ENCODE results near the gene FAM114A1. TPM values are rescaled to one million over a fixed set of nuclear protein-coding genes. Genes with fewer than 3 reads are reported as not detected.

FAM114A1 gene
- polyA plus RNA-seq, 3 donors: 3.2 to 12.0 (median 4.1) TPM

DNA sequence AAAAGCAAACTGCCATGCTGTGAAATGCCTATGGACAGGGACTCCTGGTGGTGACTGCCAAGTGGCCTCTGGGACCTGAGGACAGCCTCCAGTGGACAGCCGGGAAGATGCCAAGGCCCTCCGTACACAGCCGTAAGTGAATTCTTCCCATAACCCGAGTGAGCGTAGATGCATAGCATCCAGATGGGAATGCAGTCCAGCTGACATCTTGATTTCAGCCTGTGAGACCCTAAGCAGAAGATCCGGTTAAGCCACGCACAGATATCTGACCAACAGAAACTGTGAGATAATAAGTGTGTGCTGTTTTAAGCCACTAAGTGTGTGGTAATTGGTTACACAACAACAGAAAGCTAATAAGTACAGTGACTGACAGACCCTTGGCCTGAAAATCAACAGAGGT, 108.7 kb downstream of the FAM114A1 start:
- H3K9me3 Mint-ChIP-seq: peaks cover 0 to 2% (median 0%) of the 10 kb centered on the region in 7 donors
- H3K4me1 Mint-ChIP-seq: peaks cover 4% of the 10 kb centered on the region
- Histone ChIP-seq H3K4me3 (replicated peaks in 1 of 3; ENCODE audit: low read depth in 2 of 3, low read length in 3 of 3) (no peak overlapping the region), H3K9ac (ENCODE audit: insufficient read depth, low read length, poor library complexity, severe bottlenecking) (no peak overlapping the region), H4K20me1 (ENCODE audit: insufficient read depth, low read length) (no peaks in the 10 kb centered on the region), H3K4me2 (replicated peaks; ENCODE audit: extremely low read depth, low read length, poor library complexity, severe bottlenecking) (no peak overlapping the region), H3K4me1 (ENCODE audit: control insufficient read depth in 1 of 2, insufficient read depth in 2 of 2, low read length in 2 of 2) (peaks cover 2 to 3% of the 10 kb centered on the region in 2 donors), H3K79me2 (ENCODE audit: insufficient read depth, low read length) (no peaks in the 10 kb centered on the region), H3K27ac (ENCODE audit: low read depth in 1 of 2, low read length in 2 of 2) (no peak overlapping the region), H2AFZ (ENCODE audit: insufficient read depth, low read depth, low read length, poor library complexity, severe bottlenecking) (no peak overlapping the region), H3K9me3 (replicated peaks in 1 of 2; ENCODE audit: control insufficient read depth in 1 of 2, insufficient read depth in 1 of 2, low read length in 2 of 2) (no peaks in the 10 kb centered on the region), H3K36me3 (replicated peaks in 1 of 2; ENCODE audit: control insufficient read depth in 1 of 2, insufficient read depth in 2 of 2, low read length in 2 of 2) (no peaks in the 10 kb centered on the region), H3K27me3 (ENCODE audit: control insufficient read depth in 2 of 2, insufficient read depth in 2 of 2, low read length in 2 of 2) (no peaks in the 10 kb centered on the region)
- WGBS (ENCODE audit: insufficient coverage): 95% methylated on average over 6 of the region's 7 CpGs
- no peak for DNase-seq
- H3K27ac Mint-ChIP-seq: no peak overlapping the region
- TF ChIP-seq, protein P1, sequence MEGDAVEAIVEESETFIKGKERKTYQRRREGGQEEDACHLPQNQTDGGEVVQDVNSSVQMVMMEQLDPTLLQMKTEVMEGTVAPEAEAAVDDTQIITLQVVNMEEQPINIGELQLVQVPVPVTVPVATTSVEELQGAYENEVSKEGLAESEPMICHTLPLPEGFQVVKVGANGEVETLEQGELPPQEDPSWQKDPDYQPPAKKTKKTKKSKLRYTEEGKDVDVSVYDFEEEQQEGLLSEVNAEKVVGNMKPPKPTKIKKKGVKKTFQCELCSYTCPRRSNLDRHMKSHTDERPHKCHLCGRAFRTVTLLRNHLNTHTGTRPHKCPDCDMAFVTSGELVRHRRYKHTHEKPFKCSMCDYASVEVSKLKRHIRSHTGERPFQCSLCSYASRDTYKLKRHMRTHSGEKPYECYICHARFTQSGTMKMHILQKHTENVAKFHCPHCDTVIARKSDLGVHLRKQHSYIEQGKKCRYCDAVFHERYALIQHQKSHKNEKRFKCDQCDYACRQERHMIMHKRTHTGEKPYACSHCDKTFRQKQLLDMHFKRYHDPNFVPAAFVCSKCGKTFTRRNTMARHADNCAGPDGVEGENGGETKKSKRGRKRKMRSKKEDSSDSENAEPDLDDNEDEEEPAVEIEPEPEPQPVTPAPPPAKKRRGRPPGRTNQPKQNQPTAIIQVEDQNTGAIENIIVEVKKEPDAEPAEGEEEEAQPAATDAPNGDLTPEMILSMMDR (IDR thresholded peaks at IDR 0.05): no peak
- no peaks in the 10 kb centered on the region for H3K27me3 Mint-ChIP-seq (ENCODE audit: low read depth in 3 of 3)
- no peaks in the 10 kb centered on the region for H3K36me3 Mint-ChIP-seq
- H3K4me3 Mint-ChIP-seq: no peak overlapping the region
- intact Hi-C loops (cut with micrococcal nuclease): no loop called here

DNA sequence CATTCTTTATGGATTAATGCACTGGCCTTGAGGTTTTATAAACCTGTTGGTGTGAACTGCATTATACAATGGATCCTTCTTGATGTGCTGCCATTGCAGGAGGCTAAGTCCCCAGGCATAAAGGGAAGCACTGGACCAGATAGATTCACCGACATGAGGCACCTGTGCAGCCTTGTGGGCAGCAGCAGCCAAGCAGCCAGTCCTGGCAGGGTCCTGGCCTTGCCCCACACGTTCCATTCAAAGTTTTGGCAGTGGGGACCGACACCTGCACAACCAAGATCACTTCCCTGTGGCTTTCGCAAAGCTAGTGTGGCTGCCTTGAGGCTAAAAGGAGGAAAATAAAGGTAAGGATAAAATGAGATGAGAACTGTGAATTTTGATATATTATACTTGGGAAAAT, 111.5 kb downstream of the FAM114A1 start:
- no peaks in the 10 kb centered on the region for H3K36me3 ChIP-seq (replicated peaks in 1 of 2; ENCODE audit: control insufficient read depth in 1 of 2, insufficient read depth in 2 of 2, low read length in 2 of 2)
- H3K4me1 ChIP-seq (ENCODE audit: control insufficient read depth in 1 of 2, insufficient read depth in 2 of 2, low read length in 2 of 2): peaks cover 4 to 5% of the 10 kb centered on the region in 2 donors
- no peaks in the 10 kb centered on the region for H3K27me3 ChIP-seq (ENCODE audit: control insufficient read depth in 2 of 2, insufficient read depth in 2 of 2, low read length in 2 of 2)
- H3K9ac ChIP-seq (ENCODE audit: insufficient read depth, low read length, poor library complexity, severe bottlenecking): no peak overlapping the region
- no peak overlapping the region for H3K27ac ChIP-seq (ENCODE audit: low read depth in 1 of 2, low read length in 2 of 2)
- H3K4me3 ChIP-seq (replicated peaks in 1 of 3; ENCODE audit: low read depth in 2 of 3, low read length in 3 of 3): no peak overlapping the region
- DNase-seq: no peak
- TF ChIP-seq, protein P1 (IDR thresholded peaks at IDR 0.05): no peak
- WGBS (ENCODE audit: insufficient coverage): 81% methylated on average over 2 of the region's 4 CpGs
- peaks cover 11% of the 10 kb centered on the region for H3K4me1 Mint-ChIP-seq
- H3K27me3 Mint-ChIP-seq (ENCODE audit: low read depth in 3 of 3): no peaks in the 10 kb centered on the region
- peak overlapping the region in 1 of 7 donors; percentile 39 for H3K27ac Mint-ChIP-seq
- no peak overlapping the region for H3K4me3 Mint-ChIP-seq
- H3K9me3 ChIP-seq (replicated peaks in 1 of 2; ENCODE audit: control insufficient read depth in 1 of 2, insufficient read depth in 1 of 2, low read length in 2 of 2): no peaks in the 10 kb centered on the region
- no peaks in the 10 kb centered on the region for H4K20me1 ChIP-seq (ENCODE audit: insufficient read depth, low read length)
- no peak overlapping the region for H2AFZ ChIP-seq (ENCODE audit: insufficient read depth, low read depth, low read length, poor library complexity, severe bottlenecking)
- no peak overlapping the region for H3K4me2 ChIP-seq (replicated peaks; ENCODE audit: extremely low read depth, low read length, poor library complexity, severe bottlenecking)
- peaks cover 0 to 2% of the 10 kb centered on the region in 2 donors for H3K36me3 Mint-ChIP-seq
- H3K79me2 ChIP-seq (ENCODE audit: insufficient read depth, low read length): no peaks in the 10 kb centered on the region
- intact Hi-C loops (cut with micrococcal nuclease): no loop called here
- H3K9me3 Mint-ChIP-seq: peaks cover 0 to 2% (median 0%) of the 10 kb centered on the region in 7 donors
